CD14-positive monocyte (primary cell): ENCODE results near the gene UQCC2. TPM values are rescaled to one million over a fixed set of nuclear protein-coding genes. Genes with fewer than 3 reads are reported as not detected.

Experiments
- DNase-seq, 3 donors: peaks; one replicate each; pipeline ENCODE4 v3.0.0-alpha.2; 2011 to 2022
- H2AFZ ChIP-seq: 2 replicates; pipeline ENCODE4 v1.6.0; 2012; ENCODE audit warnings: mild to moderate bottlenecking, low read depth, low read length, inconsistent platforms; ENCODE audit not compliant: insufficient read depth, poor library complexity, severe bottlenecking
- H3K27ac ChIP-seq, 2 donors: 1 replicate in 1 of 2; 2 replicates in 1 of 2; pipeline ENCODE4 v1.5.1; 2012 to 2013; ENCODE audit warnings: low read length in 2 of 2, control low read depth in 1 of 2, inconsistent platforms in 1 of 2, low read depth in 1 of 2, mild to moderate bottlenecking in 1 of 2
- H3K27me3 ChIP-seq, 2 donors: one replicate each; pipeline versions ENCODE4 v1.6.0 to v1.6.1; 2011 to 2013; ENCODE audit warnings: low read length in 2 of 2; ENCODE audit not compliant: control insufficient read depth in 2 of 2, insufficient read depth in 2 of 2
- H3K36me3 ChIP-seq, 2 donors: replicated peaks in 1 of 2; 1 replicate in 1 of 2; 2 replicates in 1 of 2; pipeline versions ENCODE4 v1.5.1 to v1.6.1; 2012 to 2013; ENCODE audit warnings: low read length in 2 of 2, control low read depth in 1 of 2, inconsistent platforms in 1 of 2, mild to moderate bottlenecking in 1 of 2; ENCODE audit not compliant: insufficient read depth in 2 of 2, control insufficient read depth in 1 of 2
- H3K4me1 ChIP-seq, 2 donors: 1 replicate in 1 of 2; 2 replicates in 1 of 2; pipeline versions ENCODE4 v1.5.1 to v1.6.1; 2012 to 2013; ENCODE audit warnings: low read length in 2 of 2, control low read depth in 1 of 2, inconsistent platforms in 1 of 2, mild to moderate bottlenecking in 1 of 2, moderate library complexity in 1 of 2; ENCODE audit not compliant: insufficient read depth in 2 of 2, control insufficient read depth in 1 of 2
- H3K4me2 ChIP-seq: replicated peaks from 2 replicates; pipeline ENCODE3; 2012; ENCODE audit warnings: low read length, moderate library complexity, mild to moderate bottlenecking; ENCODE audit not compliant: poor library complexity, severe bottlenecking; ENCODE audit errors: extremely low read depth
- H3K4me3 ChIP-seq, 3 experiments: fragments of 200-600 bp in 1 of 3; sonication (generic) in 1 of 3; replicated peaks in 1 of 3; 1 replicate in 2 of 3; 2 replicates in 1 of 3; pipeline ENCODE4 v1.5.1; 2011 to 2013; ENCODE audit warnings: low read length in 3 of 3, mild to moderate bottlenecking in 3 of 3, control low read depth in 2 of 3, low read depth in 2 of 3, inconsistent platforms in 1 of 3, moderate library complexity in 1 of 3
- H3K79me2 ChIP-seq: 2 replicates; pipeline ENCODE4 v1.6.0; 2012; ENCODE audit warnings: mild to moderate bottlenecking, control low read depth, inconsistent platforms, low read length, moderate library complexity; ENCODE audit not compliant: insufficient read depth
- H3K9ac ChIP-seq: 2 replicates; pipeline ENCODE4 v1.6.0; 2017; ENCODE audit warnings: low read length, mild to moderate bottlenecking; ENCODE audit not compliant: insufficient read depth, poor library complexity, severe bottlenecking
- H3K9me3 ChIP-seq, 2 donors: replicated peaks in 1 of 2; 1 replicate in 1 of 2; 2 replicates in 1 of 2; pipeline versions ENCODE4 v1.5.1 to v1.6.1; 2012 to 2013; ENCODE audit warnings: low read length in 2 of 2, control low read depth in 1 of 2; ENCODE audit not compliant: control insufficient read depth in 1 of 2, insufficient read depth in 1 of 2
- H4K20me1 ChIP-seq: 2 replicates; pipeline ENCODE4 v1.6.0; 2012; ENCODE audit warnings: mild to moderate bottlenecking, low read length, control low read depth, moderate library complexity; ENCODE audit not compliant: insufficient read depth
- H3K27ac Mint-ChIP-seq, 7 donors: one replicate each; pipeline ENCODE4 v1.8.0; 2020; ENCODE audit warnings: mild to moderate bottlenecking in 7 of 7, mixed read lengths in 7 of 7, moderate library complexity in 6 of 7, inconsistent platforms in 2 of 7
- H3K27me3 Mint-ChIP-seq, 3 donors: one replicate each; pipeline ENCODE4 v1.8.0; 2021 to 2022; ENCODE audit warnings: low read depth in 3 of 3, mild to moderate bottlenecking in 3 of 3, mixed read lengths in 3 of 3, moderate library complexity in 3 of 3, inconsistent platforms in 1 of 3
- H3K36me3 Mint-ChIP-seq, 2 donors: one replicate each; pipeline ENCODE4 v1.8.0; 2020; ENCODE audit warnings: mixed read lengths in 2 of 2, inconsistent platforms in 1 of 2, mild to moderate bottlenecking in 1 of 2
- H3K4me1 Mint-ChIP-seq: one replicate; pipeline ENCODE4 v1.8.0; 2020; ENCODE audit warnings: mild to moderate bottlenecking, mixed read lengths
- H3K4me3 Mint-ChIP-seq, 2 donors: one replicate each; pipeline ENCODE4 v1.8.0; 2020; ENCODE audit warnings: mild to moderate bottlenecking in 2 of 2, mixed read lengths in 2 of 2, moderate library complexity in 1 of 2
- H3K9me3 Mint-ChIP-seq, 7 donors: one replicate each; pipeline ENCODE4 v1.8.0; 2020 to 2022; ENCODE audit warnings: mixed read lengths in 7 of 7, mild to moderate bottlenecking in 6 of 7, moderate library complexity in 6 of 7, inconsistent platforms in 2 of 7
- CTCF ChIP-seq: fragments of 200-600 bp; IDR thresholded peaks from one replicate; pipeline ENCODE4 v1.8.0; 2022; ENCODE audit warnings: antibody characterized with exemption, mild to moderate bottlenecking
- WGBS: methylation state at CpG from one replicate; pipeline ENCODE4 v1.1.5; 2013; ENCODE audit warnings: missing lambda C conversion rate; ENCODE audit not compliant: insufficient coverage; 5-methylcytosine and 5-hydroxymethylcytosine counted together
- intact Hi-C, 2 donors: fragments of 100-400 bp; cut with micrococcal nuclease; formaldehyde crosslinking; loops; one replicate each; pipeline versions ENCODE4 v1.15.0 to v1.15.1; 2023
- polyA plus RNA-seq, 3 donors: library from polyadenylated mRNA; depleted of rRNA in 1 of 3; unstranded in 2 of 3; stranded (reverse) in 1 of 3; fragments of 300-500 nt in 2 of 3; fragments of >200 nt in 1 of 3; fragmentation: Illumina TruSeq in 2 of 3; gene quantifications; 1 replicate in 2 of 3; 2 replicates in 1 of 3; pipeline ENCODE4 v1.2.3, GENCODE V29; 2012 to 2021

UQCC2 gene
- polyA plus RNA-seq, 3 donors = 10.3 to 39.3 (median 37.2) TPM

GRCh38 chr6:33667072-33667471, 44.4 kb downstream of the UQCC2 start:
- Histone ChIP-seq H4K20me1 (no peaks in the 10 kb centered on the region), H2AFZ (no peak overlapping the region), H3K36me3 (no peaks in the 10 kb centered on the region), H3K4me3 (no peak overlapping the region), H3K27ac (no peak overlapping the region), H3K9ac (no peak overlapping the region), H3K4me1 (no peaks in the 10 kb centered on the region), H3K79me2 (no peaks in the 10 kb centered on the region), H3K27me3 (no peaks in the 10 kb centered on the region), H3K4me2 (no peak overlapping the region), H3K9me3 (no peaks in the 10 kb centered on the region)
- Mint-ChIP-seq H3K4me3 (no peak overlapping the region), H3K9me3 (no peaks in the 10 kb centered on the region), H3K27ac (no peak overlapping the region), H3K4me1 (no peaks in the 10 kb centered on the region), H3K27me3 (peaks cover 0 to 6% (median 2%) of the 10 kb centered on the region in 3 donors), H3K36me3 (peaks cover 6 to 19% of the 10 kb centered on the region in 2 donors)
- intact Hi-C loops = no loop called here
- 97% methylated on average over 13 of the region's 16 CpGs for WGBS
- no peak for TF ChIP-seq CTCF
- DNase-seq = no peak

- Mint-ChIP-seq H3K4me1 (no peaks in the 10 kb centered on the region), H3K27ac (no peak overlapping the region), H3K36me3 (peaks cover 6 to 19% of the 10 kb centered on the region in 2 donors), H3K27me3 (peaks cover 0 to 7% (median 2%) of the 10 kb centered on the region in 3 donors), H3K9me3 (no peaks in the 10 kb centered on the region), H3K4me3 (no peak overlapping the region)
- no peak overlapping the region for H3K4me2 ChIP-seq
- H3K36me3 ChIP-seq = no peaks in the 10 kb centered on the region
- WGBS = 90% methylated on average over 6 of the region's 13 CpGs
- H3K79me2 ChIP-seq = no peaks in the 10 kb centered on the region
- DNase-seq = no peak
- no peak overlapping the region for H3K27ac ChIP-seq
- no peaks in the 10 kb centered on the region for H3K4me1 ChIP-seq
- H3K27me3 ChIP-seq = no peaks in the 10 kb centered on the region
- no peaks in the 10 kb centered on the region for H4K20me1 ChIP-seq
- intact Hi-C loops = no loop called here
- no peak overlapping the region for H3K4me3 ChIP-seq
- H3K9ac ChIP-seq = no peak overlapping the region
- no peaks in the 10 kb centered on the region for H3K9me3 ChIP-seq
- no peak for TF ChIP-seq CTCF
- H2AFZ ChIP-seq = no peak overlapping the region
Observed at GRCh38 chr6:33665957-33666356, 45.5 kb downstream of the UQCC2 start.
